Lung (tissue), 12 donors: Measurements from ENCODE around the gene ZNF764. TPM values are rescaled to one million over a fixed set of nuclear protein-coding genes. Genes with fewer than 3 reads are reported as not detected.
"Not testable (repeated sequence)": the region's sequence is repeated elsewhere in the genome, so short reads cannot be mapped to it uniquely, and the experiment has no call there.

Source experiments
- ATAC-seq: fragments of 200-7000 bp; cut with Tn5 transposase; one replicate; pipeline ENCODE4 v1.9.1; 2020; ENCODE audit warnings: moderate number of reproducible peaks; ENCODE audit not compliant: insufficient read depth, low FRiP score
- DNase-seq, 3 donors: peaks; one replicate each; pipeline ENCODE4 v3.0.0-alpha.2; 2013 to 2017
- H3K27ac ChIP-seq, 2 donors: one replicate each; pipeline ENCODE4 v1.5.1; 2013; ENCODE audit warnings: mild to moderate bottlenecking in 2 of 2, moderate library complexity in 2 of 2, control low read depth in 1 of 2, inconsistent platforms in 1 of 2, low read depth in 1 of 2, low read length in 1 of 2
- H3K27me3 ChIP-seq, 3 donors: one replicate each; pipeline ENCODE4 v1.5.1; 2013; ENCODE audit warnings: low read length in 2 of 3; ENCODE audit not compliant: control insufficient read depth in 3 of 3, insufficient read depth in 3 of 3
- H3K36me3 ChIP-seq, 4 donors: one replicate each; pipeline ENCODE4 v1.5.1; 2013; ENCODE audit warnings: low read length in 4 of 4, mild to moderate bottlenecking in 1 of 4, moderate library complexity in 1 of 4; ENCODE audit not compliant: control insufficient read depth in 4 of 4, insufficient read depth in 4 of 4
- H3K4me1 ChIP-seq, 5 donors: one replicate each; pipeline ENCODE4 v1.5.1; 2013; ENCODE audit warnings: low read length in 5 of 5, mild to moderate bottlenecking in 2 of 5, moderate library complexity in 1 of 5; ENCODE audit not compliant: control insufficient read depth in 5 of 5, insufficient read depth in 5 of 5
- H3K4me3 ChIP-seq: one replicate; pipeline ENCODE4 v1.5.1; 2013; ENCODE audit warnings: mild to moderate bottlenecking, control low read depth, moderate library complexity
- H3K9ac ChIP-seq, 2 donors: one replicate each; pipeline ENCODE4 v1.5.1; 2013; ENCODE audit warnings: low read length in 2 of 2, control low read depth in 1 of 2; ENCODE audit not compliant: insufficient read depth in 1 of 2
- H3K9me3 ChIP-seq, 4 donors: one replicate each; pipeline ENCODE4 v1.5.1; 2013; ENCODE audit warnings: low read length in 3 of 4, mild to moderate bottlenecking in 1 of 4, moderate library complexity in 1 of 4; ENCODE audit not compliant: control insufficient read depth in 4 of 4, insufficient read depth in 3 of 4
- CTCF ChIP-seq: IDR thresholded peaks from 2 replicates; pipeline ENCODE4 v1.5.1; 2012; ENCODE audit warnings: mild to moderate bottlenecking; ENCODE audit errors: control extremely low read depth, extremely low read depth
- WGBS, 2 donors: extraction: QIAGEN DNeasy Blood & Tissue Kit; methylation state at CpG; one replicate each; pipeline ENCODE4 v1.1.7; 2013; 5-methylcytosine and 5-hydroxymethylcytosine counted together
- polyA plus RNA-seq, 2 donors: library from polyadenylated mRNA; stranded (reverse); fragments of 200-250 nt; gene quantifications; one replicate each; pipeline ENCODE4 v1.2.1, GENCODE V29; 2013
- total RNA-seq, 2 donors: library from RNA; depleted of rRNA in 1 of 2; stranded (reverse); fragments of >200 nt in 1 of 2; gene quantifications; one replicate each; pipeline ENCODE4 v1.2.1, GENCODE V29; 2014 to 2021
- donor health status: control.
- donor health status: control.
- donor health status: Bipolar disorder and iron deficiency.
- donor health status: healthy.
- donor health status: DM: yes; HTN: yes; CAD: no.

The ZNF764 gene
- total and polyA plus RNA-seq, 4 donors, result 4.9 to 12.6 (median 8.3) TPM

- Histone ChIP-seq H3K9ac (no peak overlapping the region), H3K27me3 (no peaks in the 10 kb centered on the region), H3K36me3 (peaks cover 0 to 9% (median 4%) of the 10 kb centered on the region in 4 donors), H3K4me1 (peaks cover 0 to 17% (median 7%) of the 10 kb centered on the region in 5 donors), H3K9me3 (no peaks in the 10 kb centered on the region), H3K27ac (no peak overlapping the region), H3K4me3 (no peak overlapping the region)
- peak in 2 of 3 donors; percentile 18 to 43 for DNase-seq
- ATAC-seq, result no peak
- TF ChIP-seq CTCF, result no peak
- 80 to 83% methylated on average over 26 of the region's 26 CpGs for WGBS, 2 donors
These were observed 34.2 kb downstream of the ZNF764 start for GRCh38 chr16:30523768-30524574.

- Histone ChIP-seq H3K4me1 (peaks cover 0 to 14% (median 4%) of the 10 kb centered on the region in 5 donors), H3K36me3 (peaks cover 0 to 15% (median 4%) of the 10 kb centered on the region in 4 donors)
- not testable (repeated sequence) for ATAC-seq, H3K9ac ChIP-seq, H3K9me3 ChIP-seq, H3K4me3 ChIP-seq, H3K27ac ChIP-seq, H3K27me3 ChIP-seq, DNase-seq
- 91 to 94% methylated on average over 12 of the region's 12 CpGs for WGBS, 2 donors
These were observed 35.3 kb downstream of the ZNF764 start for GRCh38 chr16:30522702-30523463.

- H3K27me3 ChIP-seq, result no peaks in the 10 kb centered on the region
- no peak overlapping the region for H3K27ac ChIP-seq
- WGBS, 2 donors, result 52 to 72% methylated on average over 11 of the region's 11 CpGs
- H3K4me3 ChIP-seq, result no peak overlapping the region
- ATAC-seq, result no peak
- TF ChIP-seq CTCF, result no peak
- peaks cover 0 to 18% (median 4%) of the 10 kb centered on the region in 4 donors for H3K36me3 ChIP-seq
- no peaks in the 10 kb centered on the region for H3K9me3 ChIP-seq
- peak overlapping the region in 1 of 2 donors; percentile 27 for H3K9ac ChIP-seq
- peaks cover 0 to 9% (median 0%) of the 10 kb centered on the region in 5 donors for H3K4me1 ChIP-seq
- DNase-seq, result no peak
These were observed 36.1 kb downstream of the ZNF764 start for GRCh38 chr16:30521873-30522641.
